H1 (cell line): Measurements from ENCODE around the gene GABRD. TPM values are rescaled to one million over a fixed set of nuclear protein-coding genes. Genes with fewer than 3 reads are reported as not detected.

Experiments used
- BACH1 ChIP-seq: IDR thresholded peaks from 2 replicates; pipeline ENCODE4 v1.6.1; 2012; ENCODE audit warnings: low read length, improper control_type of control experiment
- KDM1A ChIP-seq: fragments of 200-600, 300-600 bp; sonication (generic); IDR thresholded peaks from 2 replicates; pipeline ENCODE4 v1.7.1; 2016; ENCODE audit warnings: mild to moderate bottlenecking, low read length, borderline replicate concordance
- KDM4A ChIP-seq: IDR thresholded peaks from one replicate; pipeline ENCODE4 v1.7.1; 2012; ENCODE audit warnings: low read depth, mild to moderate bottlenecking, moderate library complexity, low read length, inconsistent platforms; ENCODE audit not compliant: severe bottlenecking
- RBBP5 ChIP-seq: IDR thresholded peaks from 2 replicates; pipeline ENCODE4 v1.7.1; 2012; ENCODE audit warnings: low read depth, mild to moderate bottlenecking, inconsistent platforms, low read length, moderate library complexity, borderline replicate concordance
- polyA plus RNA-seq, 7 experiments: library from polyadenylated mRNA; depleted of rRNA in 3 of 7; stranded (reverse) in 5 of 7; unstranded in 2 of 7; fragments of >200 nt in 5 of 7; fragments of 200-250 nt in 2 of 7; gene quantifications; 1 replicate in 5 of 7; 2 replicates in 1 of 7; 4 replicates in 1 of 7; pipeline versions ENCODE4 v1.2.1 to v1.2.3, GENCODE V29; 2011 to 2013; ENCODE audit warnings: missing spikeins in 2 of 7, mixed read lengths in 2 of 7
- total RNA-seq: library from RNA; stranded (reverse); fragmentation: NEBNext Ultra II Directional; extraction: Animal tissue kit (Norgen Biotek cat#: 25700); gene quantifications from 2 replicates; pipeline ENCODE4 v1.2.1, GENCODE V29; 2021

The GABRD gene
- total and polyA plus RNA-seq, 2 of the 8 experiments (the other 6 are each of a cell fraction or from before 2014, with no cell fraction given): 1.8 to 3.0 TPM

DNA sequence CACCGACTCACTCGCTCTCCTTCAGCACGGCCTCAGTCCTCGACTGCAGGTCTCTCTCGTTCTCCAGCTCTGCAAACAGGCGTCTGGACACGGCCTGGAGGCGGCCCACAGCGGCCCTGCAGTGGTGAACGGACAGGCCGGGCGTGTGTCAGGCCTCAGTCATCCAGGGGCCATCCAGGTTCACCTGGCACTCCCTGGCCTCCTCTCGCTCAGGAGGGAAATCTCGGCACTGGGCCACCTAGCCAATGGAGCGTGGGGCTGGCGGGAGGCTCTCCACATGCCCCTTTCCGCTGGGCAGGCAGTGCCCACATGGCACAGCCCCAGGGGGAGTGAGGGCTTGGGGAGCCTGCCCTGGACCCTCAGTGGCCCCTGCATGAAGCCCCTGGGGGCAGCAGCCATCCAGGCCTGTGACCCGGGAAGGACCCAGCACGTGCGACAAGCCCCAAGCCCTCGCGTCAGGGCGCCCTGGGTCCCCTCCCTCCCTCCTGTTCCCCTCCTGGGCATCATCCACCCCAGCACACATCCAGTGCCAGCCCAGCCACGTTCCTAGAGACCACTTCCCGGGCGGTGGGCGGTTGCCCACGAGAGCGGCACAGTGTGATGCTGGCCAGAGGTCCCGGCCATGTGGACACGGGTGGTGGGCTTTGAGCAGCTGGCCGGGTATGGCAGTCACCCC, 33.6 kb upstream of the GABRD start (continued):
- TF ChIP-seq BACH1: no peak
- TF ChIP-seq KDM1A: no peak
- no peak for TF ChIP-seq KDM4A
- TF ChIP-seq RBBP5: no peak
- TF ChIP-seq, all 59 proteins: peak for 0
